Panc1 (cell line): ENCODE data around the gene MPRIP.

Experiments used
- CTCF ChIP-seq: fragments of 450-650 bp; IDR thresholded peaks from 2 replicates; pipeline ENCODE4 v1.5.1; 2017; ENCODE audit warnings: mild to moderate bottlenecking
- POLR2AphosphoS5 ChIP-seq: IDR thresholded peaks from 2 replicates; pipeline ENCODE4 v1.6.1; 2012; ENCODE audit warnings: mild to moderate bottlenecking, low read depth, low read length, moderate library complexity
- REST ChIP-seq, 2 experiments: IDR thresholded peaks; 2 replicates each; pipeline ENCODE4 v1.6.1; 2011 to 2012; ENCODE audit warnings: low read depth in 2 of 2, control low read depth in 1 of 2, low read length in 1 of 2, mild to moderate bottlenecking in 1 of 2, moderate library complexity in 1 of 2; ENCODE audit not compliant: insufficient read depth in 1 of 2
- SIN3A ChIP-seq: IDR thresholded peaks from 2 replicates; pipeline ENCODE4 v1.6.1; 2012; ENCODE audit warnings: low read depth, mild to moderate bottlenecking, low read length, moderate library complexity, borderline replicate concordance; ENCODE audit not compliant: insufficient read depth

GRCh38 chr17:17200311-17200710 lies 158.1 kb downstream of the MPRIP start:
- TF ChIP-seq CTCF (no peak), REST (IDR thresholded peaks at IDR 0.05; ENCODE audit: insufficient read depth in 1 of 2, low read depth in 2 of 2, low read length in 1 of 2) (no peak), POLR2AphosphoS5 (no peak), SIN3A (no peak)
